Smooth muscle cell (in vitro differentiated cells): ENCODE results near the gene CALHM3. TPM values are rescaled to one million over a fixed set of nuclear protein-coding genes. Genes with fewer than 3 reads are reported as not detected.

Experiments
- DNase-seq: peaks from one replicate; lab custom pipeline; 2025; ENCODE audit not compliant: unreplicated experiment; lab: John Stamatoyannopoulos, UW
- H2AFZ ChIP-seq: fragments of 200-600 bp; sonication (generic); 2 replicates; pipeline ENCODE4 v1.6.0; 2016; ENCODE audit warnings: antibody characterized with exemption, low read depth, mild to moderate bottlenecking
- H3F3A ChIP-seq: fragments of 200-600 bp; sonication (generic); 2 replicates; pipeline ENCODE4 v1.6.0; 2017; ENCODE audit warnings: antibody characterized with exemption, low read depth
- H3K27ac ChIP-seq: fragments of 200-600 bp; sonication (generic); 2 replicates; pipeline ENCODE4 v1.5.1; 2016; ENCODE audit warnings: low read depth, mild to moderate bottlenecking
- H3K27me3 ChIP-seq: fragments of 200-600 bp; sonication (generic); 2 replicates; pipeline ENCODE4 v1.6.1; 2016; ENCODE audit warnings: low read depth, mild to moderate bottlenecking
- H3K36me3 ChIP-seq: fragments of 200-600 bp; sonication (generic); 2 replicates; pipeline ENCODE4 v1.5.1; 2016; ENCODE audit warnings: low read depth
- H3K4me1 ChIP-seq: fragments of 200-600 bp; sonication (generic); 2 replicates; pipeline ENCODE4 v1.5.1; 2016; ENCODE audit warnings: low read depth
- H3K4me2 ChIP-seq: fragments of 200-600 bp; sonication (generic); 2 replicates; pipeline ENCODE4 v1.6.0; 2016; ENCODE audit warnings: mild to moderate bottlenecking
- H3K4me3 ChIP-seq: fragments of 200-600 bp; sonication (generic); 2 replicates; pipeline ENCODE4 v1.5.1; 2016; ENCODE audit warnings: mild to moderate bottlenecking
- H3K79me2 ChIP-seq: fragments of 200-600 bp; sonication (generic); 2 replicates; pipeline ENCODE4 v1.6.0; 2016; ENCODE audit warnings: low read depth, mild to moderate bottlenecking
- H3K9ac ChIP-seq: fragments of 200-600 bp; sonication (generic); 2 replicates; pipeline ENCODE4 v1.6.0; 2016; ENCODE audit warnings: low read depth
- H3K9me3 ChIP-seq: fragments of 200-600 bp; sonication (generic); replicated peaks from 2 replicates; pipeline ENCODE4 v1.5.1; 2016; ENCODE audit warnings: low read depth
- H4K20me1 ChIP-seq: fragments of 200-600 bp; sonication (generic); 2 replicates; pipeline ENCODE4 v1.6.0; 2016; ENCODE audit warnings: low read depth
- WGBS: methylation state at CpG from one replicate; pipeline ENCODE4 v1.1.7; 2016; ENCODE audit warnings: low lambda C conversion rate; 5-methylcytosine and 5-hydroxymethylcytosine counted together
- polyA plus RNA-seq: library from polyadenylated mRNA; unstranded; fragments of >200 nt; fragmentation: Nextera tagmentation; extraction: Ambion mirVana; gene quantifications from 2 replicates; pipeline ENCODE4 v1.2.1, GENCODE V29; 2016
- total RNA-seq: library from RNA; depleted of rRNA; stranded (reverse); fragments of >200 nt; gene quantifications from 2 replicates; pipeline ENCODE4 v1.2.3, GENCODE V29; 2014
- TF ChIP-seq, protein P1 (sequence below): fragments of 200-600 bp; sonication (generic); IDR thresholded peaks from 2 replicates; pipeline ENCODE4 v1.5.1; 2017; ENCODE audit warnings: borderline replicate concordance, mild to moderate bottlenecking, antibody characterized with exemption; ENCODE audit not compliant: insufficient read depth, poor library complexity, severe bottlenecking

CALHM3 gene
- total and polyA plus RNA-seq, 2 experiments from 2014 or later = not detected

GRCh38 chr10:103481974-103482531 lies 3.0 kb upstream of the CALHM3 start:
- Histone ChIP-seq H3K9ac (no peak overlapping the region), H3K79me2 (no peaks in the 10 kb centered on the region), H4K20me1 (no peaks in the 10 kb centered on the region), H3K27ac (no peak overlapping the region), H3K4me3 (no peak overlapping the region), H2AFZ (no peak overlapping the region), H3K27me3 (no peaks in the 10 kb centered on the region), H3K4me1 (no peaks in the 10 kb centered on the region), H3K36me3 (no peaks in the 10 kb centered on the region), H3K4me2 (no peak overlapping the region), H3F3A (no peaks in the 10 kb centered on the region), H3K9me3 (no peaks in the 10 kb centered on the region)
- TF ChIP-seq, protein P1, sequence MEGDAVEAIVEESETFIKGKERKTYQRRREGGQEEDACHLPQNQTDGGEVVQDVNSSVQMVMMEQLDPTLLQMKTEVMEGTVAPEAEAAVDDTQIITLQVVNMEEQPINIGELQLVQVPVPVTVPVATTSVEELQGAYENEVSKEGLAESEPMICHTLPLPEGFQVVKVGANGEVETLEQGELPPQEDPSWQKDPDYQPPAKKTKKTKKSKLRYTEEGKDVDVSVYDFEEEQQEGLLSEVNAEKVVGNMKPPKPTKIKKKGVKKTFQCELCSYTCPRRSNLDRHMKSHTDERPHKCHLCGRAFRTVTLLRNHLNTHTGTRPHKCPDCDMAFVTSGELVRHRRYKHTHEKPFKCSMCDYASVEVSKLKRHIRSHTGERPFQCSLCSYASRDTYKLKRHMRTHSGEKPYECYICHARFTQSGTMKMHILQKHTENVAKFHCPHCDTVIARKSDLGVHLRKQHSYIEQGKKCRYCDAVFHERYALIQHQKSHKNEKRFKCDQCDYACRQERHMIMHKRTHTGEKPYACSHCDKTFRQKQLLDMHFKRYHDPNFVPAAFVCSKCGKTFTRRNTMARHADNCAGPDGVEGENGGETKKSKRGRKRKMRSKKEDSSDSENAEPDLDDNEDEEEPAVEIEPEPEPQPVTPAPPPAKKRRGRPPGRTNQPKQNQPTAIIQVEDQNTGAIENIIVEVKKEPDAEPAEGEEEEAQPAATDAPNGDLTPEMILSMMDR = peak; percentile 54
- WGBS = 64% methylated on average over 12 of the region's 12 CpGs
- DNase-seq = no peak

DNA sequence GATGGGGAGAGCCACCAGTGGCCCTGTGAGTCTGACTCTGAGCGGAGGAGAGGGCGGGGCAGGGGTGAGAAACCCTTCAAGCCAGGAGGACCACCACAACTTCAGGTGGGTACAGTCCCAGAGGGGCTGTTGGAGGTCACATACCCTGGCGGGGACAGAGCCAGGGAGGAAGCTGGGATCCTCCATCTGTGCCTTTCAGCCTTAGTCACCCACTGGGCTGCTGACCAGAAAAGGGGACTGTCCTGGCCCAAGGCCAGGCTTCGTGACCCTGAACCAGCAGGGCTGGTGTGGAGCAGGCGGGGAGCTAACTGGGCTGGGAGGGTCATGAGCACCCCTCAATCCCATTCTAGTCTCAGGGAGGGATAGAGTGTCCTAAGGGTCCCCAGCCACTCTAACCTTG lies 1.5 kb upstream of the CALHM3 start:
- DNase-seq = no peak
- 94% methylated on average over 5 of the region's 5 CpGs for WGBS

GRCh38 chr10:103478671-103479070 lies 369 bp downstream of the CALHM3 start:
- Histone ChIP-seq H3K27ac (no peak overlapping the region), H2AFZ (no peak overlapping the region), H3K4me3 (no peak overlapping the region), H3K4me1 (peaks cover 3% of the 10 kb centered on the region), H3K4me2 (no peak overlapping the region), H3K79me2 (no peaks in the 10 kb centered on the region), H3K9ac (no peak overlapping the region), H3K27me3 (no peaks in the 10 kb centered on the region), H3K9me3 (no peaks in the 10 kb centered on the region), H4K20me1 (no peaks in the 10 kb centered on the region), H3K36me3 (no peaks in the 10 kb centered on the region), H3F3A (no peaks in the 10 kb centered on the region)
- TF ChIP-seq, protein P1 = no peak
- WGBS = 85% methylated on average over 22 of the region's 22 CpGs
- DNase-seq = no peak

More for the DNA sequence above, 1.5 kb upstream of the CALHM3 start:
- Histone ChIP-seq H3F3A (no peaks in the 10 kb centered on the region), H3K4me2 (no peak overlapping the region), H3K79me2 (no peaks in the 10 kb centered on the region), H3K4me3 (no peak overlapping the region), H3K27ac (no peak overlapping the region), H4K20me1 (no peaks in the 10 kb centered on the region), H3K9me3 (no peaks in the 10 kb centered on the region), H3K4me1 (peaks cover 3% of the 10 kb centered on the region), H3K27me3 (no peaks in the 10 kb centered on the region), H2AFZ (no peak overlapping the region), H3K9ac (no peak overlapping the region), H3K36me3 (no peaks in the 10 kb centered on the region)
- TF ChIP-seq, protein P1 = no peak
